ENCODE data around the gene PKD2.
A peak's percentile ranks its signal among the peaks of the same experiment; 100 is the strongest.

Gene PKD2

DNA sequence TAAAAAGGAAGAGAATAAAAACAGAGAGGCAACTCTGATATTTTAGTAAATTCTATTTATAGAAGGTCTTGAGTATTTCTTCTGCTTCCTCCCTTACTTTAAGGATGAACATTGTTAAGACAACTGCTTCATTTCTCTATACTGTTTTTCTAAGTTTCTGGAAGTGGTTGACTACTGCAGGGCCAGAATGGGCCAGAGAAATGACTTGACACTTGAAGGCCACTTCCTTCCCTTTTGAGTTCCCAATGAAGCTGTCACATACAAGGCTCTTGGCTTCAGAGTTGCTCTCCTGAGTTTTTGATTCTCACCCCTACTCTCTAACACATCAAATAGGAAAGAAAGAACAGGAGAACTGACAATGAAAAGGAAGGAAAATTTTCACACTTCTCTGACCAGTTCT lies 37.6 kb downstream of the PKD2 start:
- Histone ChIP-seq H3K4me3 (IDR thresholded peaks at IDR 0.05; ENCODE audit: insufficient read depth, low read depth, low read length) (no peak overlapping the region), H3K4me1 (ENCODE audit: low read depth, poor library complexity, severe bottlenecking) (no peaks in the 10 kb centered on the region), H4K20me1 (ENCODE audit: insufficient read depth) (no peaks in the 10 kb centered on the region), H3K4me2 (no peak overlapping the region), H3K79me2 (ENCODE audit: insufficient read depth, low read depth) (no peaks in the 10 kb centered on the region), H2AFZ (ENCODE audit: low read depth) (no peak overlapping the region), H3K36me3 (ENCODE audit: insufficient read depth) (no peaks in the 10 kb centered on the region; the same call in 1 of the 2 replicates), H3K27me3 (ENCODE audit: insufficient read depth, low read depth) (no peaks in the 10 kb centered on the region), H3K27ac (no peak overlapping the region), H3K9ac (no peak overlapping the region)
- TF ChIP-seq CTCF (conservative IDR thresholded peaks at IDR 0.05; ENCODE audit: low read depth, low read length) = no peak

- H3K4me3 ChIP-seq (IDR thresholded peaks at IDR 0.05; ENCODE audit: insufficient read depth, low read depth, low read length) = no peak overlapping the region
- no peak overlapping the region for H2AFZ ChIP-seq (ENCODE audit: low read depth)
- no peaks in the 10 kb centered on the region for H3K79me2 ChIP-seq (ENCODE audit: insufficient read depth, low read depth)
- H3K36me3 ChIP-seq (ENCODE audit: insufficient read depth) = no peaks in the 10 kb centered on the region; the same call in 1 of the 2 replicates
- no peak for TF ChIP-seq CTCF (conservative IDR thresholded peaks at IDR 0.05; ENCODE audit: low read depth, low read length)
- H3K4me2 ChIP-seq = no peak overlapping the region
- peaks cover 8% of the 10 kb centered on the region for H3K4me1 ChIP-seq (ENCODE audit: low read depth, poor library complexity, severe bottlenecking)
- H3K27me3 ChIP-seq (ENCODE audit: insufficient read depth, low read depth) = no peaks in the 10 kb centered on the region
- H3K9ac ChIP-seq = no peak overlapping the region
- no peak overlapping the region for H3K27ac ChIP-seq
- H4K20me1 ChIP-seq (ENCODE audit: insufficient read depth) = no peaks in the 10 kb centered on the region
Measured at GRCh38 chr4:88054229-88054628, 46.8 kb downstream of the PKD2 start.

DNA sequence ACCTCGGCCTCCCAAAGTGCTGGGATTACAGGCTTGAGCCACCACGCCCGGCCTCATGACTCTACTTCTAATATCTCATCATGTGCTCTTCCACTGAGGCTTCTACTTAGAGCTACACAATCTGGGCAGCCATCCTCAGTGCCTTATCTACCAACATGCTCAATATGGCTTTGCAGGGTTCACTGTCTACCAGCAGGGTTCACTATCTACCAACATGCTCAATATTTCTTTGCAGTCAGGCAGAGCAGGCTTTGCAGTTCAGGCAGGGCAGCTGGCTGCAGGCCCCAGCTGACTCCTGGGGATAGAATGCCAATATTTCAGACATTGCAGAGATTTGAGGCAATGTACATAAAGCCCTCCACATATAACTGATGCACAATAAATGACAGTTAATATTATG lies 47.5 kb downstream of the PKD2 start:
- H3K4me3 ChIP-seq (IDR thresholded peaks at IDR 0.05; ENCODE audit: insufficient read depth, low read depth, low read length) = no peak overlapping the region
- no peaks in the 10 kb centered on the region for H4K20me1 ChIP-seq (ENCODE audit: insufficient read depth)
- peaks cover 8% of the 10 kb centered on the region for H3K4me1 ChIP-seq (ENCODE audit: low read depth, poor library complexity, severe bottlenecking)
- no peaks in the 10 kb centered on the region for H3K27me3 ChIP-seq (ENCODE audit: insufficient read depth, low read depth)
- H3K36me3 ChIP-seq (ENCODE audit: insufficient read depth) = no peaks in the 10 kb centered on the region; the same call in 1 of the 2 replicates
- H3K79me2 ChIP-seq (ENCODE audit: insufficient read depth, low read depth) = no peaks in the 10 kb centered on the region
- H2AFZ ChIP-seq (ENCODE audit: low read depth) = no peak overlapping the region
- peak; percentile 67 for TF ChIP-seq CTCF (conservative IDR thresholded peaks at IDR 0.05; ENCODE audit: low read depth, low read length)
- H3K4me2 ChIP-seq = no peak overlapping the region
- no peak overlapping the region for H3K9ac ChIP-seq
- no peak overlapping the region for H3K27ac ChIP-seq

- Histone ChIP-seq H4K20me1 (ENCODE audit: insufficient read depth) (no peaks in the 10 kb centered on the region), H3K36me3 (ENCODE audit: insufficient read depth) (no peaks in the 10 kb centered on the region; the same call in 1 of the 2 replicates), H3K27ac (no peak overlapping the region), H2AFZ (ENCODE audit: low read depth) (no peak overlapping the region), H3K9ac (no peak overlapping the region), H3K27me3 (ENCODE audit: insufficient read depth, low read depth) (no peaks in the 10 kb centered on the region), H3K79me2 (ENCODE audit: insufficient read depth, low read depth) (no peaks in the 10 kb centered on the region), H3K4me2 (no peak overlapping the region; the same call in 1 of the 2 replicates), H3K4me1 (ENCODE audit: low read depth, poor library complexity, severe bottlenecking) (peaks cover 8% of the 10 kb centered on the region), H3K4me3 (IDR thresholded peaks at IDR 0.05; ENCODE audit: insufficient read depth, low read depth, low read length) (no peak overlapping the region)
- no peak for TF ChIP-seq CTCF (conservative IDR thresholded peaks at IDR 0.05; ENCODE audit: low read depth, low read length)
Measured at GRCh38 chr4:88058295-88058694, 50.9 kb downstream of the PKD2 start.
